Osteoblast (primary cell): Measurements from ENCODE around the gene DDIAS. TPM values are rescaled to one million over a fixed set of nuclear protein-coding genes. Genes with fewer than 3 reads are reported as not detected.
A peak's percentile ranks its signal among the peaks of the same experiment; 100 is the strongest.

Experiments used
- DNase-seq: peaks from one replicate; pipeline ENCODE4 v3.0.0; 2011; ENCODE audit warnings: low spot score, mixed read lengths; ENCODE audit not compliant: insufficient read length; ENCODE audit errors: missing footprints
- H2AFZ ChIP-seq: 2 replicates; pipeline ENCODE4 v1.6.0; 2011; ENCODE audit warnings: mild to moderate bottlenecking, low read length
- H3K27ac ChIP-seq: 2 replicates; pipeline ENCODE4 v1.5.1; 2011; ENCODE audit warnings: mild to moderate bottlenecking, low read depth, low read length, moderate library complexity
- H3K27me3 ChIP-seq: 2 replicates; pipeline ENCODE4 v1.6.0; 2012; ENCODE audit warnings: mild to moderate bottlenecking, control low read depth, inconsistent platforms, low read length, moderate library complexity; ENCODE audit not compliant: insufficient read depth
- H3K36me3 ChIP-seq: 2 replicates; pipeline ENCODE4 v1.5.1; 2011; ENCODE audit warnings: mild to moderate bottlenecking, low read length, control low read depth, moderate library complexity; ENCODE audit not compliant: insufficient read depth
- H3K4me1 ChIP-seq: 2 replicates; pipeline ENCODE4 v1.5.1; 2011; ENCODE audit warnings: mild to moderate bottlenecking, low read length, control low read depth, moderate library complexity; ENCODE audit not compliant: insufficient read depth
- H3K4me2 ChIP-seq: 2 replicates; pipeline ENCODE4 v1.6.0; 2011; ENCODE audit warnings: mild to moderate bottlenecking, low read length; ENCODE audit not compliant: insufficient read depth
- H3K4me3 ChIP-seq: fragments of 200-600 bp; sonication (generic); 3 replicates; pipeline ENCODE4 v1.5.1; 2012; ENCODE audit warnings: mild to moderate bottlenecking, low read length, inconsistent platforms; ENCODE audit not compliant: insufficient read depth
- H3K79me2 ChIP-seq: 2 replicates; pipeline ENCODE4 v1.6.0; 2012; ENCODE audit warnings: mild to moderate bottlenecking, low read length, control low read depth, inconsistent platforms; ENCODE audit not compliant: insufficient read depth
- H3K9me3 ChIP-seq: 2 replicates; pipeline ENCODE4 v1.5.1; 2011; ENCODE audit warnings: low read depth, low read length, control low read depth
- H4K20me1 ChIP-seq: 2 replicates; pipeline ENCODE4 v1.6.0; 2012; ENCODE audit warnings: mild to moderate bottlenecking, low read length, control low read depth; ENCODE audit not compliant: insufficient read depth
- CTCF ChIP-seq: IDR thresholded peaks from 2 replicates; pipeline ENCODE4 v1.5.1; 2011; ENCODE audit warnings: mild to moderate bottlenecking, low read depth, low read length, moderate library complexity; ENCODE audit errors: extremely low read depth
- total RNA-seq: library from RNA; depleted of rRNA; stranded (reverse); fragments of >200 nt; gene quantifications from 2 replicates; pipeline ENCODE4 v1.2.3, GENCODE V29; 2012

DDIAS gene
- total RNA-seq, 1 donor = 1.8 TPM

- no peaks in the 10 kb centered on the region for H3K36me3 ChIP-seq
- H3K4me2 ChIP-seq = peak overlapping the region; percentile 83
- peak; percentile 69 for TF ChIP-seq CTCF
- no peaks in the 10 kb centered on the region for H4K20me1 ChIP-seq
- H3K4me3 ChIP-seq = peak overlapping the region; percentile 66
- no peaks in the 10 kb centered on the region for H3K9me3 ChIP-seq
- no peak overlapping the region for H3K27ac ChIP-seq
- peak; percentile 39 for DNase-seq
- no peaks in the 10 kb centered on the region for H3K27me3 ChIP-seq
- H3K4me1 ChIP-seq = peaks cover 10% of the 10 kb centered on the region
- no peaks in the 10 kb centered on the region for H3K79me2 ChIP-seq
- peak overlapping the region; percentile 91 for H2AFZ ChIP-seq
Observed at GRCh38 chr11:82867495-82868082, 33.9 kb upstream of the DDIAS start.

DNA sequence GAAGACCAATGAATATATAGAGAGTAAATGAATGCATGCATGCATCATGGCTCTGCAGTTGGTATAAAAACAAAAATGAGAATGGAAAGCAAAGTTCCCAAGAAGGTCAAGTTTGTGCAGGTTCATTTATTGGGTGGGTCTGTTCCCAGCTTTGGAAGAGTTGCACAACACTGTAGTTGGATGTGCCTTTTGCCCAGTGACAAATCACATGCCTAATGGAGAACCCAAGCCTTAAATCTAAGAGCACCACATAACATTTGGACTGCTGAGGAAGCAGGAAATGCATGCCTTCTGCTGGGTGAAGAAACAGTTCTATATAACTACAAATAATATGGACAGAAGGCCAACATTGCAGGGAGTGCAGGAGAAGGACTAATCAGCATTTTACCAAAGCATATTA is 31.9 kb upstream of the DDIAS start:
- no peak for DNase-seq
- Histone ChIP-seq H3K4me1 (peaks cover 3% of the 10 kb centered on the region), H3K4me2 (no peak overlapping the region), H3K79me2 (no peaks in the 10 kb centered on the region), H3K36me3 (no peaks in the 10 kb centered on the region), H3K27me3 (no peaks in the 10 kb centered on the region), H2AFZ (no peak overlapping the region), H3K27ac (no peak overlapping the region), H3K4me3 (no peak overlapping the region), H4K20me1 (no peaks in the 10 kb centered on the region), H3K9me3 (no peaks in the 10 kb centered on the region)
- no peak for TF ChIP-seq CTCF

GRCh38 chr11:82871646-82872045 is 29.9 kb upstream of the DDIAS start:
- Histone ChIP-seq H3K36me3 (no peaks in the 10 kb centered on the region), H3K79me2 (no peaks in the 10 kb centered on the region), H4K20me1 (no peaks in the 10 kb centered on the region), H3K4me1 (no peaks in the 10 kb centered on the region), H3K27me3 (no peaks in the 10 kb centered on the region), H3K4me3 (no peak overlapping the region), H3K4me2 (no peak overlapping the region), H2AFZ (no peak overlapping the region), H3K27ac (no peak overlapping the region), H3K9me3 (no peaks in the 10 kb centered on the region)
- no peak for TF ChIP-seq CTCF
- DNase-seq = no peak

DNA sequence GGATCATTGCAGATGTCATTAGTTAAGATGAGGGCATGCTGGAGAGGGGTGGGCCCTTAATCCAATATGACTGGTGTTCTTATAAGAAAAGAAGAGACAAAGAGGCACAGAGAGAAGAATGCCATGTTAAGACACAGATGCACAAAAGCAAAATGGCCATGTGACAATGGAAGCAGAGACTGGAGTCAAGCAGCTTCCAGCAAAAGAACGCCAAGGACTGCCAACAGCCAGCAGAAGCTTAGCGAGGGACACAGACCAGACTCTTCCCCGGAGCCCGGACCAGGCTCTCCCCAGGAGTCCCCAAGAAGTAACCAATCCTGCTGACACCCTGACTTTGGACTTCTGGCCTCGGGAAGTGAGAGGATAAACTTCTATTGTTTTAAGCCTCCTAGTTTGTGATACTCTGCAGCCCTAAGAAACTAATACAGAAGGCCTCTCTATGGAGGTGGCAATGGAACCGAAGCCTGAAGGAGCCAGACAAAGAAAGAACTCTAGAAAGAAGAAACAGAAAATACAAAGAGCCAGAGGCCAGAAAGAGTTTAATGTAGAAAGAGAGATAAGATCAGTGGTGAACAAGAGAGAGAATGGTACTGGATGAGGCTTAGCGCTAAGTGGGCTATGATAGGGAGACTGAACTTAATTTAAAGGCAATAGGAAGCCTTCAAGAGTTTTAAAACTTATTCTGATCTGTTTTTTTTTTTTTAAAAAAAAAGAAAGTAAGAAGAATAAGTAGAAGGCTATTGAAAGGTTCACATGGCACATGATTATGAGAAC is 29.0 kb upstream of the DDIAS start:
- Histone ChIP-seq H3K4me2 (no peak overlapping the region), H3K36me3 (no peaks in the 10 kb centered on the region), H3K4me1 (no peaks in the 10 kb centered on the region), H3K27me3 (no peaks in the 10 kb centered on the region), H3K79me2 (no peaks in the 10 kb centered on the region), H3K27ac (no peak overlapping the region), H3K9me3 (no peaks in the 10 kb centered on the region), H4K20me1 (no peaks in the 10 kb centered on the region), H3K4me3 (no peak overlapping the region), H2AFZ (no peak overlapping the region)
- TF ChIP-seq CTCF = no peak
- DNase-seq = no peak
